SW480 (cell line): ENCODE results near the gene IFT20.
A peak's percentile ranks its signal among the peaks of the same experiment; 100 is the strongest.
"Not testable (repeated sequence)": the region's sequence is repeated elsewhere in the genome, so short reads cannot be mapped to it uniquely, and the experiment has no call there.

Source experiments
- DNase-seq: peaks from one replicate; pipeline ENCODE4 v3.0.0-alpha.2; 2016; ENCODE audit warnings: low spot score

The IFT20 gene

GRCh38 chr17:28364665-28365363 is 29.5 kb upstream of the IFT20 start, which contains the start of gene SEBOX:
Gene SEBOX (minus strand): TSS chr17:28365199. CDS start chr17:28365151, 48 bp downstream.
- DNase-seq = no peak

DNA sequence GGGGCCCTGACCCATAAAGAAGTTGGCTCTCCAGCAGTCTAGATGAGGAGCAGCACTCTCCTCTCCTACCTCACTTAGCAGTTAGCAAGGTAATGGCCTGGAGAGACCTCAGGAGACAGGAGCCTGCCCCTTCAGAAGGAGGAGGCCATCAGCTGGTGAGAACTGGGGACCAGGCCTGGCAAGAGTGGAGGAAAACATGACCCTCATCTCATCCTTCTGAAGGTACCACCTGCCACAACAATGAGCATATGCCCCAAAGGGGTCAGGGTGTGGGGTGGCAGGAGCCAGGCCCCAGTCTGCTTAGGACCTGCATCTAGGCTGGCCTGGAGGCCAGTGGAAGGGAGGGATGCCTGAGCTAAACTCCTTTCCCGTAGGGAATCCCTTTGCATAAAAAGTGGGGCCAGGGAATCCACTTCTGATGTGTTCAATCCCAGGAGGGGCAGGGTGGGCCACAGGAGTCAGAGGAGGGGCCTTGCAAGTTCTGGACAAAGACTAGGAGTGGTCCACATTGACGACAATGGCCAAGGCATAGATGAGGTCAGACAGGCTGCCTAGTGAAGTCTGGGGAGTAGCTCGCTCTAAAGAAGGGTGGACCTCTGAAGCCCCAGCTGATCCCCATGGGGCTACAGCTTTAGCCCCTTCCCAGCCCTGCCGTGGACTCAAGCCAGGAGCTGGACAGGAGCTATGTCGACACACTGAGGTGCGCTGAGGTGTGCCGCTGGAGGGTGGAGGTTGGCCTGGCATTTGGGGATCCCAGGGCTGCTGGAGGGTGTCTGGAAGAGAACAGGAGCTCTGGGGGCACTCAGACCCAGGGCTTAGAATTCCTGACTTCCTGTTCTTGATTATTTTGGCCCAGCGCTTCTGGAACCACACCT is 28.7 kb upstream of the IFT20 start:
- no peak for DNase-seq

DNA sequence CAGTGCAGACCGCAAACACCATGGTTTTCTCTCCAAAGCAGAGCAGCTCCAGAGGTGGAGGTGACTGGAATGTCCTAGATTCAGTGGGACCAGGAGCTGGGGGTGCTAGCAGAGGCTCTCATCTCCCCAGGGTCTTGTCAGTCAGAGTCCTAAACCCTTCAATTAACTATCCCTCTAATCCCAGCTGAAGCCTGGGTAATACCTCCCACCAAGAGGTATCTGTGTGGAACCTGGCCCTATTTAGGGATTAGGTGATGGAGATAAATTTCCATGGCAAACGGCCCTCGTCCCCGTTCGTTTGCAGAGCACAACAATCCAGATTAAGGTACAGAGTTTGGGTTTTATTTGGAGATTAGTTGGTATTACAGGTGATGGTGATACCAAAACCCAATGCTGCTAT is 27.9 kb upstream of the IFT20 start:
- no peak for DNase-seq

DNA sequence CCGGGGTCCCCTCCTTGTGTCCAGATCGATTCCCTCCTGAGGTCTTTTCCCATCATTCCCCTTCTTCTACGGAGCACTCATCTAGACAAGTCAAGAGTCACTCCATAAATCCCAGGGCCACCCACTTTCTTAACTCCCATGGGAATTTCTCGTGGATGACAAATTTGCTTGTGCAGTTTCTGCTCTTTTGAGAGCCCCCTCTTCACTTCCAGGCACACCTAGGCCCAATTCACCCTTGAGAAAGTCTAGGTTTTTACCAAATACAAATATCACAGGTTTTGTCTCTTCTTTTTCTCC is 22.6 kb upstream of the IFT20 start:
- no peak for DNase-seq

DNA sequence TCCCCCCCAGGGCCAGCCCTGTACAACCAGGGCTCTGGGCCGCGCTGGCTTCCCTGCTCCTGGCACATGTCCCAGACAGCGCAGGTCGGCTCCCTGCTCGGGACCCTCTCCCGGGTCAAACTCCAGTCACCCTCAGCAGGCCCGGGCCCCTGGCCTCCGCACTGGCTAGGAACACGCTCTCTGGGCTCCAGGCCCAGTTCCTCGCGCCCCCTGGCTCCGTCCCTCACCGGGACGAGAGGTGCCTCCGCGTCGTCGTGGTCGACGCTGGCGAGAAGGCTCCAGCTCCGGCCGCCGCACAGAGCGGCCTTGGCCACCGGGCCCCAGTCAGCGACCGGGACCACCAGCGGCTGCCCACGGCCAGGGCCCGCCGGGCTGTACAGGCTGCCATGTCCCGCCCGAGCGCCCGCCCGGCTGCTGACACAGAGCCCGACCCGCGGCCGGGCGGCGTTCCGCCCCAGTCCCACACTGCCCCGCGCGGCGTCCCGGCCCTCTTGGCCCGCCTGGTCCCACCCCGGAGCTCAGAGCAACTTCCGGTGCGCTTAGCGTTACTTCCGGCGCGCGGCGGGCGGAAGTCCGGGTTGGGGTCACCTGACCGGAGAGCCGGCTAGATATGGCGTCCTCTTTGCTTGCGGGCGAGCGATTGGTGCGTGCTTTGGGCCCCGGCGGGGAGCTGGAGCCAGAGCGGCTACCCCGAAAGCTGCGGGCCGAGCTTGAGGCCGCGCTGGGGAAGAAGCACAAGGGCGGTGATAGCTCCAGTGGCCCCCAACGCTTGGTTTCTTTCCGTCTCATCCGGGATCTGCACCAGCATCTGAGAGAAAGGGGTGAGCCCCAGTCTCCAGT is 22.0 kb upstream of the IFT20 start, which contains the start of gene POLDIP2:
POLDIP2 (minus strand) TSS at position 467 of the 840 bp plus-strand sequence; CDS start at position 388, 79 bp downstream.
- DNase-seq = peak; percentile 91

DNA sequence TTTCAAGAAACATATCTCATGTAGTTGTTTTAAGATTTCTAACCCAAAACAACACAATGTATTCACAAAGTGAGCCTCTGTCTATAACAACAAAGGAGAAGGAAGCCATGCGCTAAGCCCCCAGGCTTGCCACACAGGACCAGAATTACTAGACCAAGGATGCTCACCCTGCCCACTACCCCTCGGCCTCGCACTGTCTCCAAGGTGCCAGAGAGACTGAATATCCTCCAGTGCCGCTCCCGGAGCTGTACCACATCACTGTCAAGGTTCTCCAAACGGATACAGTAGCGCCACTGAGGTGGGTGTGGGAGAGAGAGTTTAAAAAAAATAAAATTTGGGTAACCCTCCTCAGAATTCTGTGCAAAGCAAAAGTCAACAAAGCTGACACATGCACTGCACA is 15.0 kb upstream of the IFT20 start:
- DNase-seq = no peak

GRCh38 chr17:28348979-28349378 is 13.7 kb upstream of the IFT20 start:
- DNase-seq = no peak

DNA sequence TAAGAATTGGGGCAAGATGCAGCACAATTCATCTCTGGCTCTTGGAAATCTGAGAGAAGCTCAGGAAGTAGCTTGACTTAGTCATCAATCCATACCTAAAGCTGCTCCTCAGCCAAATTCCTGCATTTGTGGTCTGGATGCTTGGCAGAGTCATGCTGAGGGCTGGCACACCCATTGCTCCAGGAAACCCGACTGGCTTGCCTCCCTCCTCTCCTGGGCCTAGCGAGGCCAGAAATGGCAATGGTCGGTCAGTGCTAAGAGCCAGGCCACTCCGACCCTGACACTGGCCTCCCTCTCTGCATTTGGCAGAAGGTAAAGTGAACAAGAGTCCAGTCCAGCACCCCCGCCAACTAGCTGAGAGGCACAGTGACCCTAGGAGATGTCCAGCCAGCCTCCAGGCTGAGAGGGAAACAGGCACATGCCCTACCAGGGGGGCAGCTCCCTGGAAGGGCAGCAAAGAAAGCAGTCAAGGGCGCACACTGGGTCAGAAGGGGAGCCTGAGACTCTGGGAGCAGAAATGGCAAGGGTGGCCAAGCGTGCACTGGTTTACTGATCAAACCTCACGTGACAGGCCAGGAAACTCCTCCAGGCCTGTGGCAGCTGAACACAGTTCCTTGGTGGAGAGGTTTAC is 12.1 kb upstream of the IFT20 start:
- peak; percentile 53 for DNase-seq

GRCh38 chr17:28346746-28347246 is 11.5 kb upstream of the IFT20 start:
- DNase-seq = no peak

DNA sequence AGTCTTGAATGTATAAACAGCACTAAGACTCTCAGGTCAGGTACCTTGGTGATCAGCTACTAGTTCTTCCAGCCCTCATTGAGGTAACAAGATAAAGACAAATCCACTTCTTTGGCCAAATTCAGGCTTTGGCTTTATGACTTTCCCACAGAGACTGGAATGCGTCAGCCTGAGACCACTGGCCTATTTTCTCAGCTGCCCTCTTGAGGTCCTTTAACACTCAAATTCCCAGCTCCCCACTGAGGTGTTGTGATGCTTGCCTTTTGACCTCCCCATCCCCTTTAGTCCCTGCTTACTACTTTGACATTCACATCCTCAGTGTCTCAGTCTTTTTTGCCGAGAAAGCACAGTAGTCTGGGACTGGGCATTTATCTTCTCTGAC is 10.9 kb upstream of the IFT20 start:
- DNase-seq = no peak

DNA sequence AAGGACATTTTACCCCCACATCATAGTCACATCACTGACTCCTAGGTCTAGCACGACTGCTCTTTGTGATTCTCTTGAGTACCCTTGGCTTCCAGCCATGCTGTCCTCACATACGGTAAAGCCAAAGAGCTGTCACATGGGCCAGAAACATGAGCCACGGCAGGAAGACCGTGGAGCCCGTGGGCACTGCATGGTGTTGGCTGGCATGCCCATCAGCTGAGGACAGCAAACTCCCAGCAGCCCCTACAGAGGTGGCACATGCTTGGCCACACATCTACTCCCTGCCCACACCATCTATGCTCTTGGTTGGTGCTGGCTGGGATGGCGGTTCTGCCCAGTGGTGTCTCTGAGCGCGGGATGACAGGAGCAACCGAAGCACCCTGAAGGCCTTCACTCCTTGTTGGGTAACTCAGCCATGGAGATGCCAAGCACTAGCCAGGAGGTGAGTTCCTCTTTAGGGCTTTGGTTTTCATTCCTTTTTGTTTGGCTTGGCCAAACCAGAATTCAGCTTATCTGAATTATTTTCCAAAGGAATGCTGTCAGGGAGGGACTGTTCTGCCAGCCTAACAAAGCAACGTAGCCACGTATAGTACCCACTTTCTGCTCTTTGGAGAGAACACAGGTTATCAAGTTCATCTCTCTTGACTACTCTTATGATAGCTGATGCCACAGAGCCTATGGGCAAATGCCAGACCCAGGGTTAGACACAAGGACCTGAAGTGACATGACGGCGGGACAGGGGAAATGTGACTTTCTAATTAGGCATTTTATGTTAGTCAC is 10.3 kb upstream of the IFT20 start:
- no peak for DNase-seq

DNA sequence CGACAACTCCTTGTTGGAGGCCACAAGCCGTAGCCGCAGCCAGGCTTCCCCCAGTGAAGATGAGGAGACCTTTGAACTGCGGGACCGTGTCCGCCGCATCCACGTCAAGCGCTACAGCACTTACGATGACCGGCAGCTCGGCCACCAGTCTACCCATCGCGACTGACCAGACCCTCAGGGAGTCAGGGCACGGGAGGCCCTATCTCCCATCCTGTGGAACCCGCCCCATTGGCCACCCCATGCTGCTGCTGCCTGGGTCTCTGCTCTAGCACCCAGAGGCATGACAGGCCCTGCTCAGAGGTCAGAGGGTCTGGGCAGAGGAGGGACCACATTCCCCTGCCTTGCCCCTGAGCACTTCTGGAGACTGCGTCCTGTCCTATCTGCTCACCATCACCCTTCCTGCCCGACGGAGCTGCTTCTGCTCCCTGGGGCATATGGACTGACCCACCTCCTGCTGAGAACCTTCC is 9.2 kb upstream of the IFT20 start:
- DNase-seq = no peak

GRCh38 chr17:28344011-28344410 is 8.7 kb upstream of the IFT20 start:
- no peak for DNase-seq

GRCh38 chr17:28343491-28343932 is 8.2 kb upstream of the IFT20 start:
- DNase-seq = no peak

DNA sequence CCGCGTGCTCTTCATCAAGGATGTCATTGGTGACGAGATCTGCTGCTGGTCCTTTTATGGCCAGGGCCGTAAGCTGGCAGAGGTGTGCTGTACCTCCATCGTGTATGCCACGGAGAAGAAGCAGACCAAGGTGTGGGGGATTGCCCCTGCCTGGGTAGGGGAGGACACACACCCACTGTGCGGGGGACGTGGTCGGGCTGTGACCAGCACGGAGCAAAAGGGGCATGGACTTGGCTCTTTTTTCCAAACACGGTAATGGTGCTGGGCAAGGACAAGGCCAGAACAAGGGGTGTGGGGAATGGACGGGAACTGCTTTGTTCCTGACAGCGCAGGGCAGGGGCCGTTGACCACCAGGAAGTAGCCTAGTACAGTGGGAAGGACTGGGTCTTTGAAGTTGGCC is 7.0 kb upstream of the IFT20 start:
- no peak for DNase-seq

- no peak for DNase-seq
These were observed 6.2 kb upstream of the IFT20 start for GRCh38 chr17:28341516-28341915.

GRCh38 chr17:28340374-28340773 is 5.1 kb upstream of the IFT20 start:
- DNase-seq = no peak

DNA sequence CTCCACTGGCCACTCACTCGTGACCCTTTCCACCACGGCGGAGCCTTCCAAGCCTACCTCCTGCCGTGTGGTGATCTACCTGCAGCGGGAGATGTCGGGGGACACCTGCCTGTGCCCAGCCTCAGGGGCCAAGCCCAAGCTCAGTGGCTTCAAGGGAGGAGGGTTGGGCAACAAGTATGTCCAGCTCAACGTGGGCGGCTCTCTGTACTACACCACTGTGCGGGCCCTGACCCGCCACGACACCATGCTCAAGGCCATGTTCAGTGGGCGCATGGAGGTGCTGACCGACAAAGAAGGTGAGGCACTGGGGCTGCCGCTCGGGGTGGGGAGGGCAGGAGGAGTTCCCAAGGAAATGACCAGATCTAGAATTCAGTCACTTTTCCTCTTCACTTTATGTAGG is 4.2 kb upstream of the IFT20 start:
- no peak for DNase-seq

GRCh38 chr17:28338769-28339212 is 3.5 kb upstream of the IFT20 start:
- not testable (repeated sequence) for DNase-seq

DNA sequence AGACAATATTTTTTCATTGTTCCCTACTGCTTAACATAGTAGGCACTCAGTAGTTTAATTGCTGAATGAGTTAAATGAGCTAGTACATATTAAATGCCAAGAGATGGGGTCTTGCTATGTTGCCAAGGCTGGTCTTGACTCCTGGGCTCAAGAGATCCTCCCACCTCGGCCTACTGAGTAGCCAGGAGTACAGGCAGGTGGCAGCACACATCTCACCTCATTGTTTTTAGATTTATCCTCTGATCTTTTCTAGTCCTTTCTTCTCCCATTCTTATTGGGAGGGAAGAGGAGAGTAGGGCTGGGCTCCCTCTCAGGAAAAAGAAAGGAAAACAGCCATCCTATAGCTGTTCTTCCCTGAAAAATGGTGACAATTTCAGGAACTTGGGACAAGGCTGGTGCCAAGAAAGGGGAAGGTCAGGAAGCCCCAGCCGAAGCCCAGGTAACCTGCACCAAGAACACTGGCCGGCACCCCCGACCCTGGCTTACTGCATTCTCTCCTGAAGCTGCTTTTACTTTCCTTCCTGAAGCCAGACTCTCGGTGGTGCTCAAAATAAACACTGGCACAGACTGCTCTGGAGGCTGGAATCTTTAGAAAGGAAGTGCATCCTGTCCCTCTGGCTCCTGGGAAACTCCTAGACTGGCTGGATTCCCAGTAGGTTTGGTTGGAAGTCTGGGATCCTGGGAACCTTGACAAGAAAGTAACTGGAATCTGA is 2.9 kb upstream of the IFT20 start:
- no peak for DNase-seq
